Activated CD4-positive, CD25-positive, alpha-beta regulatory T cell (primary cell): ENCODE data around the gene ACAA2.
"Not testable (repeated sequence)": the region's sequence is repeated elsewhere in the genome, so short reads cannot be mapped to it uniquely, and the experiment has no call there.

Source experiments
- DNase-seq, 4 experiments: peaks; one replicate each; lab custom pipeline; 2025; lab: John Stamatoyannopoulos, UW

Gene ACAA2

GRCh38 chr18:49845629-49846360 lies 32.5 kb upstream of the ACAA2 start:
- no peak for DNase-seq

DNA sequence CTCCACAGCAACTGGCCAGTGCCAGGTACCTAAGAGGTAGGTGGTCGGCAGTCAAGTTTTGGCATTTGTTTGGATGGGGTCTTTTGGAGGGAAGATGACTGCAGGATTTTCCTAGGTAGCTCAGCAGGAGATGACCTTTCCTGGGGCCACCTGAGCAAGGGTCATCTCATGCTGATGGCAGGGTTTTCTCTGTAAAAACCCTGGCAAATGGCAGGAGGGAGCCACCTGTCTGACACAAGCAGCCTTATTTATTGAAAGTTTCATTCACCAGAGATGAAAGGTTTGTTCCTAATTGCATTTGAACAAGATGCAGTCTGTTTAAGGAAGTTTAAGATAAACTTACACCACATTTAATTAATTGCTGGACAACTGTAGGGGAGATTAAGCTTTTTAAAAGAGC lies 31.6 kb upstream of the ACAA2 start:
- DNase-seq = no peak

DNA sequence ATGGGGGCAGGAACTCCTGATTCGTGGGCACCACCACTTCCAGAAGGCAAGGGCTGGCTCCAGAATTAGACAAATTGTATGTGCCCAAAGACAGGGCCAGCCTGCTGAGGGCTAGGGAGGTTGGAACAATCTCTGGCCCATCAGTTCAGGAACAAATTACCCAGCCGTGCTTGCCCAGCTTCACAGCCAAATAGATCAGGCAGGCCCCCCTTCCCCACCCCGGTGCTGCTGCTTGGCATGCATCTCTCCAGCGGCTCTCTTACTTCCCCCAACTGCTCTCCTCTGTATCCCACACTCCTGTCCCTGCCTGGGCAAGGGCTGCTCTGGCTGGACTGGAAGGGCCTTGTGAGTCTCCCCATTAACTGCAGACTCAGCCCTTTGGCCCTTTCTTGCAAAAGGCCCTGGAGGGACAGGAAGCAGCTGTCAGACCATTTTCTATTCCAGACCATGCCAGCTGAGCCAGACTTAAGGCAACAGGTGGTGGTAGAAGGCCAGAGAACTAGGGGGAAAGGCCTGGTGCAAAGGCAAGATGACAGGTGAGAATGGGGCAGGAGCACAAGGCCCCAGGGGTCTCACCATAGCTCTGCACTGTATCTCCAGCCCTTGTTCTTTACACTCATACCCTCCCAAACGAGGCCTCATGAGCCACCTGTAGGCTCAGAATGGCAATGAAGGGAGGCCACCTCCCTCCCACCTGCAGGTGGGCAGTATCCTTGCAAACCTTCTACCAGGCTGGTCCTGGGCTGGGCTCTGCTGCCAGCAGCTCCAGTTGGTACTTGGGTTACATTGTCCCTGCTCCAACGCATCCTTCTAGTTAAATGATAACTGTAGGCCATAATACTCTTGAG lies 30.7 kb upstream of the ACAA2 start:
- no peak for DNase-seq

DNA sequence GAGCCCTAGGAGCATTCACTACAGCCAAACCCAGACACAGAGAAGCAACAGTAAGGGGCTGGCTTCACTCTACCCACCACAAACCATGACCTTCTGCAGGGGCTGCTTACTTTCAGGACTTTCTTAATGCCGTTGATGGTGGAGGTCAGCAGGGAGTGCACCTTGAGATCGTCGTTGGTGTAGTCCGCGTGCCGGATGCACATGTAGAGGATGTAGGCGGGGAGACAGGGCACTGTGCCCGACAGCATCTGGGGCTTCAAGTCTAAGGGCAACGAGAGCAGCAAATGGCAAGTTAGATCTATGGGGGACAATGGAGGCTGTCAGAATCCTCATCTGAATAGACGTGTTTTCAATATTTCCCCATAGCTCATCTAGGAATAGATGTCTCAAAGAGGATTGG lies 29.8 kb upstream of the ACAA2 start:
- no peak for DNase-seq

DNA sequence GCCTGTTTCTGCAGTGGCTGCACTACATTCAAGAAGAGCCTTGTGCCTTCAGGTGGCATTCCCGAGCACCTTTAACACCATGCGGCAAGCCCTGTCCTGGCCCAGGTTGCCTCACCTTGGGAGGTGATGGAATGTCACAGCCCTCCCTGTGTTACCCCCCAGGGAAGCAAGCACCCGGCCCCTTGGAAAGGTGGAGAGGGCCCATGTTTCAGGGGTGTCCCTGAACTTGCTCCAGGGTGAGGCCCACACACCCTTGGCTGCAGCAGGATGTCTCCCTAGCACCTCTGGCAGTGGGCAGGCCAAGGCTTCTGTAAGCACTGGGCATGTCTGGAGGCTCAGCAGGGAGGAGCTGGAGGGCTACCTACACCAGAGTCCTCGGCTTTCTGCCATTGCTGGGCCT lies 29.3 kb upstream of the ACAA2 start:
- no peak for DNase-seq

GRCh38 chr18:49841236-49842217 lies 28.2 kb upstream of the ACAA2 start:
- DNase-seq = no peak

GRCh38 chr18:49839012-49839411 lies 25.7 kb upstream of the ACAA2 start:
- DNase-seq = no peak

DNA sequence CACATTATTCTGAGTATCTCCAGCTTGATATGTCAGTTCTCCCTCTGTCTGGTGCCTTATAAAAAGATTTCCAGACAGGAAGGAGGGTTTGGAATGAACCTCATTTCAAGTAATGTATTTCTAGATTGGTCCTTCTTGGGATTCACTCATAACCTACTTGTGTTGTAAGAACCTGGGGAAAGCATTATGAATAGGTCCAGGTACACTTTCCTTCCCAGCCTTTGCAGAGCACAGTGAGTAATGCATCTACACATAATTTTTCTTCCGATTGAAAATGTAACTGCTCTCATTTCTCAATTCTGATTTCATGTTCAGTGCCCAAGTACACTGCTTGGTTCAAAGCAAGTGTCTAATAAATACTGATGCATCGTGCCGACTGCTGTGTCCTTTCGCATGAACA lies 25.0 kb upstream of the ACAA2 start:
- DNase-seq = no peak

- no peak for DNase-seq
These were observed 24.6 kb upstream of the ACAA2 start for GRCh38 chr18:49837889-49838288.

- not testable (repeated sequence) for DNase-seq
These were observed 24.0 kb upstream of the ACAA2 start for GRCh38 chr18:49837316-49837835.

DNA sequence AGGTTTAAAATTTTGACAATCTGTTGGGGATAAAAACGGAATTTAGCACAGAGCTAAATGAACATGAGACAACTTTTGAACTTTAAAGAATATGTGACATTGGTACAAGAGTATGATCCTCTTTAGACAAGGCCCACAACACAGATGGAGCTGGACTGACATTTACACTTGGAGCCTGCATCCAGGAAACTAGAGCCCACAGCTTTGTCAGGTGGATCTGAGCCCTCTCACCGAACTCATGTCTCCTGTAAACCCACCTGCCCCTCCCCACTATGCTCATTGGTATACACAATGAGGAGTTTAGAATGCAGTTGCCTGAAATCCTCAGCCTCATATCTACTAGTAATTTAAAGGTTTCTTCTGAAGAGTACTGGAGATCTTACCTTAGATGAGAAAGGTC lies 22.1 kb upstream of the ACAA2 start:
- no peak for DNase-seq

GRCh38 chr18:49834258-49834657 lies 20.9 kb upstream of the ACAA2 start:
- DNase-seq = no peak

DNA sequence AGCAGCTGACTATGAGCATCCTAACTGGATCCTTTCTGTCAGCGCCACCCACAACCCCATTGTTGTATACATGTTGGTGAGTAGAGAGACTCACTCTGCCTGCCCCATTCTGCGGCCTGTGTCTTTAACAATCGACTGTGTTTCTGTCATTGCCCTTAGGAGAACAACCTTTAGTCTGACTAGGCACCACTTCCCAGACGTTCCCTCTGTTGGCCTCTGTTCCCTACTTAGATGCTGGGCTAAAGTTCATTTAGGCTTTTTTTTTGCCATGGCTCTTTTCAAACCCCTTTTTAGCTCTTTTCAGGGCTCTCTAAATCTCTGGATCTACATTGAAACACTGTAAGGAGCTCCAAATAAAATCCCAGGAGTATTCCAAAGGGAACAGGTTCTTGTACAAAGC lies 20.5 kb upstream of the ACAA2 start:
- no peak for DNase-seq

GRCh38 chr18:49832221-49832647 lies 18.9 kb upstream of the ACAA2 start:
- DNase-seq = no peak

DNA sequence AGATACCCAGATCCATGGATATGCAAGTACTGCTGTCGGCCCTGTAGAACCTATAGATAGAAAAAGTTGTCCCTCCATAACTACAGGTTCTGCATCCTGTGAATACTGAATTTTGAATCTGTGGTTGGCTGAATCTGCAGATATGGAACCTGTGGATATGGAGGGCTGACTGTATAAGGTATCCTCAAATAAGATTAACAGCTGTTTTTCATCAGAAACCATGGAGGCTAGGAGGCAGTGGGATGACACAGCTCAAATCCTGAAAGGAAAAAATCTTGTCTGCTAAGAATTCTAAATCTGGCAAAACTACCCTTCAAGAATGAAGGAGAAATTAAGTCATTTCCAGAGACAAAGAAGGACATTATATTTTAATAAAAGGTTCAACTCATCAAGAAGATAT lies 14.7 kb upstream of the ACAA2 start:
- DNase-seq = no peak

- peak in 2 of 4 experiments; percentile 14 to 16 for DNase-seq
These were observed 6.7 kb upstream of the ACAA2 start for GRCh38 chr18:49819823-49820671.

- no peak for DNase-seq
These were observed 5.8 kb upstream of the ACAA2 start for GRCh38 chr18:49819071-49819662.

DNA sequence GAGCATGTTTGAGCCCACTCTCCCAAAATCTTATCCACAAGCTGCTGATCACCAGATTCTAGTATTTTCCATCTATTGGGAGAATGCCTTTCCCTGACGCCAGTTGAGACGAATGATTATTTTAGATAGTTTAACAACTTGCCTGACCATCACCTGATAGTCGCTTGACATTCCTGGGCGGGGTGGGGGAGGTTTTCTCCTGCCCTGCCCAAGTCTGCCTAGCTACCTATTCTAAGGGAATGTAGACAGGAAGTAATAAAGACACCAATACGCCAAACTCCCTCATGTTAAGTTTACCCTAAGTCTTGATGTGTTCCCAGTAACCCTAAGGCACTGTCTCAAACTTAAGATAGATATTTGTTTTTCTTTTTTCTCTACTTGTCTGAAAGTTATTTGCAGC lies 4.6 kb upstream of the ACAA2 start:
- no peak for DNase-seq

- no peak for DNase-seq
These were observed 2.6 kb upstream of the ACAA2 start for GRCh38 chr18:49815927-49816326.

DNA sequence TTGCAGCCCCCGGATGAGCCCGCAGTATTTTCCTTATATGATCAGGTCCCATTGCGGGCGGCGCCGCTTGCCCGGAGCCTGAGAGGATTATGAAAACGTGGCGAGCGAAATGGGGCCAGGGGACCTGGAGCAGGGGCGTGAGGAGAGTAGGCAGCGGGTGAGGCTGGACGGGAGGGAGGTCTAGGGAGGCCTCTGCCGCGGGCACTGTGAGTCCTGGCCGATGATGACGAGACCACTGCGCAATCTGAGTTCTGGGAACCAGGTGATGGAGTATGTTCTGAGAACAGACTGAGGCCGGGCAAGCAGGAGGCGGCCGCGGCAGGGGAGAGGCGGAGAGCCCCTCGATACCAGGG lies 790 bp upstream of the ACAA2 start:
- peak; percentile 45 to 50 (median 48) for DNase-seq

DNA sequence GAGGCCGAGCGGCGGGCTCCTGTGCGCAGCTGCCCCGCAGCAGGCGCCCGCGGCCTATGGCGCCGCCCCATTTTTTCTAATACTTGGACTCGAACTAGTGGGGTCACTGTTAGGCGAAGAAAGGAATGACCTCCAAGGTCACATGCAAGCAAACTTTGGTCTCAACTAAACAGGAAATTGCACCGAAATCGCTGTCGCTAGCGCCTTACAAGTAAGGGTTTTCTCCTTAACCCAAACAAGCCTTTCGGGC lies 339 bp downstream of the ACAA2 start:
- no peak for DNase-seq
